HG03460 (cell line): ENCODE measurements around the gene RTF2.
A peak's percentile ranks its signal among the peaks of the same experiment; 100 is the strongest.

ENCODE experiments used
- ATAC-seq: cut with Tn5 transposase; IDR thresholded peaks from one replicate; pipeline ENCODE4 v1.9.1; 2021; ENCODE audit not compliant: unreplicated experiment

RTF2 gene, protein sequence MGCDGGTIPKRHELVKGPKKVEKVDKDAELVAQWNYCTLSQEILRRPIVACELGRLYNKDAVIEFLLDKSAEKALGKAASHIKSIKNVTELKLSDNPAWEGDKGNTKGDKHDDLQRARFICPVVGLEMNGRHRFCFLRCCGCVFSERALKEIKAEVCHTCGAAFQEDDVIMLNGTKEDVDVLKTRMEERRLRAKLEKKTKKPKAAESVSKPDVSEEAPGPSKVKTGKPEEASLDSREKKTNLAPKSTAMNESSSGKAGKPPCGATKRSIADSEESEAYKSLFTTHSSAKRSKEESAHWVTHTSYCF

GRCh38 chr20:56468316-56469076, at the start of gene RTF2:
Gene RTF2, plus strand, starts transcription at chr20:56468627. Its CDS starts 71 bp downstream, at chr20:56468698.
- ATAC-seq, result peak; percentile 98

DNA sequence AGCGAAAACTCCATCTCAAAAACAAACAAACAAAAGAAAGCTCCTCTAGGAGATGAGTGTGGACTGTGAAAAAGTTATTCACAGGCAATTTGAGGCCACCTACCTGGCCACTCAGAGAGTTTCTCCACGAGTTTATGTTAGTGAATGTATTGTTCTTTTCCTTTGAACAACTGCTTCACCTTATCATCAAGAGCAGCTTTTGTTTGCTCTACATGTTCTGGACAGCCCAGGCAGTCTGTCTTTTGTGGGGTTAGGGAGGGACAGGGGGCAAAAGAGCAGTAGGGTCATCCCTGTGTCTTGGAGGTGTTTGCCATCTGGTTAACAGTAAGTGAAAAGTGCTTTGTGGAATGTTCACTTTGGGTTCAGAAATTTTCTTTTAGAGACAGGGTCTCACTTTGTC, 48.4 kb upstream of the RTF2 start:
- ATAC-seq, result no peak

DNA sequence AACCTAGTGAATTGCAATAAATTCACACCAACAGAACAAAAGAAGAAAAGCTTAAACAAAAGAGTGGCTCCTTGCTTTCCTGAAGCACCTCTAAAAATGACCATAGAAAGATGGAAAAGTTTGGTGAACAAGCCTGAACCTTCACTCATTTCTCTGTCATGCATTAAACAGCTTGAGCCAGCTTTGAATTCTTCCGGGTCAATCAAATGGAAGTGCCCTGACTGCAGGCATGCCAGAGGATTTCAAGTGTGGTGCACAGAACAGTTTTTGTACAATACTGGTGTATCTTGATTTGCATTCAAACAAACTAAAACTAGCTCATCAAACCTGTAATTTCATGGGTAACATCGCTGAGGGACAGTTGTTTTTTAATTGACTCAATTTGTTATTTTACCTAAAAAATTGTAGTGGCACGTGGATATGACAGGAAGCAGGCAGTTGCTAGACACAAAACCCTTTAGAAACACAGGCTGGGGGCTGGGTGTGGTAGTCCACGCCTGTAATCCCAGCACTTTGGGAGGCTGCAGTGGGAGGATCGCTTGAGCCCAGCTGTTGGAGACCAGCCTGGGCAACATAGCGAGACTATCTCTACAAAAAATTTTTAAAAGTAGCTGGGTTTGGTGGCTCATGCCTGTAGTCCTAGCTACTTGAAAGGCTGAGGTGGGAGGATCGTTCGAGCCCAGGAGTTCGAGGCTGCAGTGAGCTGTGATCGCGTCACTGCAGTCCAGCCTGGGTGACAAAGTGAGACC, 47.3 kb upstream of the RTF2 start:
- ATAC-seq, result no peak

DNA sequence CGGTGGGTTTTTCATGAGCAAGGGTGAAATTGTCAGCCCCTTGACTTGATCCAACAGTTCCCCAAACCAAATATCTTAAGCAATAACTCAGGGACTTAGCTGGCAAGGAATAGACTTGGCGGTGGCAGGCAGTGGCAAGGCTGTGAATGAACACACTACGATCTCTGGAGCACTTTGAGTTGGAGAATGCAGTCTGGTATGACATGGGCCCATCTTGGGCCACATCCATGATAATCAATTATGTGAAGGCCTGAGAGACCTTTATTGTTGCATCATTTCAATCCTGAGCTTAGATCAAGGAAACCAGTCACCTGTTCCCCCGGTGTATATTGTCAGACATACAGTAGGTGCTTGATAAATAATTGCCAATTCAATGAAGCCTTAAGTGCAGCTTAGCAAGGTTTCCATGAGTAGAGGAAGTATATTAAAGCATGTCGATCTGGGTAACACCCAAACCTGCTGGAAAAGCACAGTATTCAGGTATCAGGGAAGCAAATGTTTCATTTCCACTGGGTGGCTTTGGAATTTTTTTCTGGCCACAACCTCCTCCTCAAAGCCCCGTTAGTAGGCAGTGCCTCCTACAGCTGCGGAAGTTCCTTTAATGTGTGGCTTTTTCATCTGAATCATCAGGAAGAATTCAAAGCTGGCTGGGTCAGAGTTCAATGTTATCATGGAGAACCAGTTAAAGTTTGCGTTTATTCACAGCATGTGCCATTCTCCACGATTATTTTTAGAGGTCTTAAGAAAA, 46.2 kb upstream of the RTF2 start:
- ATAC-seq, result no peak

DNA sequence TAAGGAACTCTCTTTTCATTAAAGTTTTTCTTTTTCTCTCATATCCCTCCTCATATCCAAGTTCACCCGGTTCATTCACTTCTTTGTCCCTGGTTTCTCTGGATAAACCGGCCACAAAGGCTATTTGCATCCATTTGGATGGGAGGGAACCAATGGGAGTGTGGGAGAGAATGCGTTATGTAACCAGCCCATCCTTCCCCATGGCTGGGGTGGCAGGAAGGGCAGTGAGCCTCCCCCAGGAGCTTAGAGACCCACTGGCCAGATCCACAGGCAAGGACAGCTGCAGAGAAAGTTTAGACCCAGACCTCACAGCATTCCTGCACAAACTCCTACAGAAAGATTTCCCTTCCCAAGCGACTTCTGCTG, 45.6 kb upstream of the RTF2 start:
- no peak for ATAC-seq

DNA sequence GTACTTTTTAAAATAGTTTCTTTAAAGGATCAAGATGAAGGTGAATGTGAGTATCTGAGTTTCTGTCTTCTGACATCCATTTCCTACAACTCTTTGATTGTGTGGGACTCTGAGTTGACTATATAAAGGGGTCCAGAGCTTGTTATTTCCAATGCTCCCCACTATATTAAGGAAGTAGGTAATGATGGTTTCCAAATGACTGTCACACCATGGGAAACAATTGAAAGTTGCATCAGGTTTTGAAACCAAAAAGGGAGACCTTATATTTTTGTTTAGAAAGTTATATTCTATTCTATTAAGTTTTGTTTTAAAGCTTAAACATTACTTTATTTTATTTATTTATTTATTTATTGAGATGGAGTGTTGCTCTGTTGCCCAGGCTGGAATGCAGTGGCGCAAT, 45.2 kb upstream of the RTF2 start:
- no peak for ATAC-seq

GRCh38 chr20:56423886-56424285, 44.5 kb upstream of the RTF2 start:
- no peak for ATAC-seq

DNA sequence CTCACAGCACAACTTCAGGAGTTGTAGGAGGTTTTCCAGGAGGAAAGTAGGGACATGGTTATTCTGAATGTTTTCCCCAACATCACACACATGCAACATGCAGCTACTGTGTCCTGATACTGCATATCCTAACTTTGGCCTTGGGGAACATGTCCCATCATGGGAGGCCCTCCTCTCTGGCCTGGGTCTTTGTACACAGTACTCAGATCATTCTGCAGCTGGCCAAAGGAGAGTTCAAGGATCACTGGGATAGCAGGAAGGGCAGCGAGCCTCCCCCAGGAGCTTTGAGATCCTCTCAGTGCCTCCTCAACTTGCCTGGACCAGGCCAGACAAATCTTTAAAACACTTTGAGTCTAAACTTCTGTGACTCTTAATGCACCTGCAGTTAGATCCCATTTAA, 43.5 kb upstream of the RTF2 start:
- no peak for ATAC-seq

- ATAC-seq, result no peak
Measured at GRCh38 chr20:56426026-56426425, 42.4 kb upstream of the RTF2 start.

DNA sequence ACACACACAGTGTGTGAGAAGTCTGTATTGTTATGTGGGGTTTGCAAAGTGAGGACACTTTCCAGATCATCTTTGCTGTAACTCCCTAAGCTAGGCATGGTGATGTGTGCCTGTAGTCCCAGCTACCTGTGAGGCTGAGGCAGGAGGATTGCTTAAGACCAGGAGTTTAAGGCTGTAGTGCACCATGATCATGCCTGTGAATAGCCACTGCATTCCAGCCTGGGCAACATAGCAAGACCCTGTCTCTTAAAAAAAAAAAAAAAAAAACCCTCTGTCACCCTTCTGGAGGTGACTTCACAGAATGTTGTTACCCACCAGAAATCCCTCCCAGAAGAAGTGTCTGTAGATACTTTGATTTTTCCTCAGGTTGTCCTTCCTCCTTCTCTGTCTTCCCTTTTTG, 41.5 kb upstream of the RTF2 start:
- ATAC-seq, result no peak

DNA sequence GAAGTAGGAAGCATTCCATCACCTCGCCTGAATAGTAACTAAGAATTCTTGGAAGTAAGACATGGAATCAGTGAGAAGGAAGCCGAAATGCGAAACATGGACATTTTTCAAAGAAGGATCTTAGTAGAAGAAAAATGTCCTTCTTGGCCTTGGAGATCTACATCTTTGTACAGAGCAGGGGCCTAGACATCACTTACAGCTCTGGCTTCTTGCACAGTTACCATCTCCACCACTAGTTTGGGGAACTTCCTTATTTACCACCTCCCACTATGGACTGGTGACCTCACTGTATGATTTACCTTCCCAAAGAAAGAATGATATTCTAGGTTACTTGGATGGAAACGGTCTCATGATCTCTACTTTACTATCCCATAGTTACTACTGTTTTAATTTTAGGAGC, 40.6 kb upstream of the RTF2 start:
- no peak for ATAC-seq

- ATAC-seq, result no peak
Measured at GRCh38 chr20:56428410-56428809, 40.0 kb upstream of the RTF2 start.

DNA sequence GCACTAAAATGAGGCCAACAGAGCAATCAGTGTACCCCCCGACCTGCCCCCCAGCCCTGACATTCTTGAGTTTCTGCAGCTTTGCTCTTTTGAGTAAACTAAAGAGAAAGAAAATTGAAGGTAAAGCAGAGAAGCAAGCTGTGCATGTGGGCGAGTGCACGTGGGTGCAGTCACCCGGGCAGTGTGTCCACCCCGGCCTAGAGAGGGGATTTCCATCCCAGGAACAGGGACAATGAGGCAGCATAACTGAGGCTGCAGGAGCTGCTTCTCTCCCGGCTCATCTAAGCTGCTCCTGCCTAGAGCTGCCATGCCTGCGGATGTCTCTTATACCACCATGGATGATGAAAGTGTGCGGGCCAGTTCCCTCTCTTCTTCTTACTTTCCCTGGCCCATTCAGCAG, 39.5 kb upstream of the RTF2 start:
- no peak for ATAC-seq

DNA sequence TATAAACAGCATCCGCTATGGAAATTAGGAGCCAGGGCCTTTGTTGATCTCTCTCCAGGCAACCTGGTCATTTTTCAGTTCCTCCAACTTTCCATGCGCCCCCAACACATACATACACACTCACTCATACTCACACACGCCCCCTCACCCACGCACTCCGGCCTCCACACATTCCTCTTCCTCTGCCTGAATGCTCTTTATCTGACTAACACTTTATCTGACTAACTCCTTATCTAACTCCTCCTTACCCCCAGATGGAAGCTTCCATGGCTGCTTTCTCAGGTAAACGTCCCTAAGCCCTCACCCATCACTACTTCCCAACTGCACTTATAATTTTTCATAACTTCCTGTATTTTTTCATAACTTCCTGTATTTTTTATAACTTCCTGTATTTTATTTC, 38.9 kb upstream of the RTF2 start:
- ATAC-seq, result no peak

GRCh38 chr20:56429941-56430340, 38.5 kb upstream of the RTF2 start:
- ATAC-seq, result no peak

DNA sequence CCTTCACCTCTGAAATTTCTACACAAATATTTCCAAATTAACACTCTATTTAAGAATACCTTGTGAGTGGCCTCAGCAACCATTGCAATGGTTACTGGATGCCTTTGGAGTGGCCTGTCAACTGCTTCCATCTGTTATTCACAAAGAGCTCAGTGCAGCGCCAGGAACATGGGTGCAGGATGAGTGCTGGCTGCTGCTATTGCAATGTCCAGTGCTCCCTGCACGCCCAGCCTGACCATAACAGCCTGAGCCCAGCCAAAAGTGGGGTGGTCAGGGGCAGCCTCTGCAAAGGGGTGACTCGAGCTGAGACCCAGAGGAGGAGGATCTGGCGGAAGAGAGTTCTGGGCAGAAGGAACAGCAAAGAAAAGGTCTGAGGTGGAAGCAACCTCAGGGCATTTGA, 38.0 kb upstream of the RTF2 start:
- no peak for ATAC-seq

DNA sequence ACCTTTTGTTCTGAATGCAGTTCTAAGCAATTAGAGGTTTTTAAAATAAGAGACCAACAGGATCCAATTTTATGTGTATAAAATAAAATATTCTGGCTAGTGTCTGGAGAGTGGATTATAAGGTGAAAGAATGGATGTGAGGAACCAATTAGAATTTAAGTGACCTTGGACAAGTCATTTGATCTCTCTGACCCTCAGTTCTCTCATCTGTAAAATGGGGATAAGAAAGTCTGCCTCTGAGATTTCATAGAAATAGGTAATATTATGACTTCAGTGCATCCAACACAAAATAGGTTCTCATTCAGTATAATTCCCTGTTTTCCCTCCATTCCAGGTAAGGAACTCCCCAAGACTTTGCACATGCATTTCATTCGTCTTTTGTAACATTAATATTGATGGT, 37.5 kb upstream of the RTF2 start:
- ATAC-seq, result no peak

DNA sequence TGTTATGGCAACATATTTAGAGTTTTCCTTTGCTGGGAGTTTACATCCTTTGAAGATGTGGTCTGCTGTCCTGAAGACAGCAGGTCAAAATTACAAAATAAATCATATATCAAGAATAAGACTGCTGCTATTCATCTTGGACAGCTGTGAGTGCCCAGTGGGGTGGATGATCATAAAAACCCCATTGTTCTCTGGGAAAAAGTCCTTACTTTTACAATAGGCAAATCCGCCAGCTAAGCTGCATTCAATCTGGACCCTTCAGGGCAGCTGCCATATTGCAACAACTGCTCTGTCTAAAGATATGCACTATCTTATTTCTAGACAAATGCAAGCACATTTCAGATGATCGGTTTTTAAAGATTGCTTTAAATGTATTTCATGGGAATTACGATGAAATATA, 37.0 kb upstream of the RTF2 start:
- ATAC-seq, result no peak

- no peak for ATAC-seq
Measured at GRCh38 chr20:56433221-56433879, 35.1 kb upstream of the RTF2 start.

DNA sequence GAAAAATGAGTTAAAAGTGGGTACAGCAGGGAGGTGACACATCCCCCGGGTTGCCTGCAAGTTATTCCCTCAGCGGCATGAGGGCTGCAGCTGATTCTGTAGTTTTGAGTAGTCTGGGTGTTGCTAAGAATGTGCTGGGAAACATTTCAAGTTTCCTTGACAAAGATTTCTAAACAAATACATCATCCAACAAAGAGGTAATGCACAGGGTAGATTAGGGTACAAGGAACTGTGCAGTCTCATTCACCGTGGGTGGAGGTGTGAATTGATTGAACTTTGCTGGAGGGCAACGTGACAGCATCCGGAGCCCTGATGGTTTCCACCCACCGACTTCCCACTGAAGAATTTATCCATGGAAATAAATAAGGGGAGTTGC, 34.6 kb upstream of the RTF2 start:
- no peak for ATAC-seq
